Measurements from ENCODE around the gene RNFT2.

Gene RNFT2

DNA sequence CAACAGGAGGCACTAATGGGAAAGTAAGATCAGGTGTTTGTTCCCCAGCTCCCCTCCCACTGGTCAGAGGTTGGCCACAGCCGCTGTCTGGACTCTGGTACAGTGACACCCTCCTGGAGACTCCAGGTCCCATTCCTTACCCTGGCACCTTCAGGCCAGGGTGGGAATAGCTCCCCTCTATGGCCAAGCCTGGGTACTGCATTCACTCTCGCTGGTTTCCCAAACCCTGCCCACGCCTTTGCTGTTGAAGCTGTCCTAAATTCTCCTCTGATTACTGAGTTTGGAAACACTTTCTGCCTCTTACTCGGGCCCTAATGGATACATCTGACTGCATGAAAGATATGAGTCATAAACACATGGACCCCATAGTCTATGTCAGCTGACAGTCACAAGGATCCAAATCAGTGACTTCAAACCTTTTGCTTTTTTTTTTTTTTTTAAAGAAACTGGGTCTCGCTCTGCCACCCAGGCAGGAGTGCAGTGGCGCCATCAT lies 125.2 kb downstream of the RNFT2 start:
- peaks cover 8% of the 10 kb centered on the region for H3K4me1 ChIP-seq (ENCODE audit: control insufficient read depth, insufficient read depth, low read length)
- peaks cover 0 to 3% of the 10 kb centered on the region in 2 experiments; a peak in 1 of 3 replicates for H3K36me3 ChIP-seq (ENCODE audit: control insufficient read depth in 2 of 2, insufficient read depth in 1 of 2, low read length in 2 of 2)
- no peaks in the 10 kb centered on the region for H3K9me3 ChIP-seq (ENCODE audit: control insufficient read depth, insufficient read depth, low read depth, low read length)
- H3K4me3 ChIP-seq (ENCODE audit: low read depth, low read length): no peak overlapping the region
- ChIA-PET POLR2A (interaction anchor here (1.1 kb wide), 1 partner anchor 17 kb away, joined by 3 read pairs; no protein-coding TSS in a partner anchor), CTCF (interaction anchor here (0.6 to 2.6 kb wide), 25 partner anchors 11 to 1214 kb away, joined by 3 to 52 read pairs (median 3); partner anchors contain the start of gene HRK)
- H3K27ac ChIP-seq (ENCODE audit: extremely low read depth, low read depth, low read length): no peak overlapping the region
- peak; percentile 76 for TF ChIP-seq ZNF366 (tag by site-specific recombination; conservative IDR thresholded peaks at IDR 0.05)
- TF ChIP-seq ZNF266 (tag by site-specific recombination; IDR thresholded peaks at IDR 0.05; ENCODE audit: low read depth): no peak
- TF ChIP-seq, protein P1, sequence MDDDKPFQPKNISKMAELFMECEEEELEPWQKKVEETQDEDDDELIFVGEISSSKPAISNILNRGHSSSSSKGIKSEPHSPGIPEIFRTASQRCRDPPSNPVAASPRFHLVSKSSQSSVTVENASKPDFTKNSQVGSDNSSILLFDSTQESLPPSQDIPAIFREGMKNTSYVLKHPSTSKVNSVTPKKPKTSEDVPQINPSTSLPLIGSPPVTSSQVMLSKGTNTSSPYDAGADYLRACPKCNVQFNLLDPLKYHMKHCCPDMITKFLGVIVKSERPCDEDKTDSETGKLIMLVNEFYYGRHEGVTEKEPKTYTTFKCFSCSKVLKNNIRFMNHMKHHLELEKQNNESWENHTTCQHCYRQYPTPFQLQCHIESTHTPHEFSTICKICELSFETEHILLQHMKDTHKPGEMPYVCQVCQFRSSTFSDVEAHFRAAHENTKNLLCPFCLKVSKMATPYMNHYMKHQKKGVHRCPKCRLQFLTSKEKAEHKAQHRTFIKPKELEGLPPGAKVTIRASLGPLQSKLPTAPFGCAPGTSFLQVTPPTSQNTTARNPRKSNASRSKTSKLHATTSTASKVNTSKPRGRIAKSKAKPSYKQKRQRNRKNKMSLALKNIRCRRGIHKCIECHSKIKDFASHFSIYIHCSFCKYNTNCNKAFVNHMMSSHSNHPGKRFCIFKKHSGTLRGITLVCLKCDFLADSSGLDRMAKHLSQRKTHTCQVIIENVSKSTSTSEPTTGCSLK (tag by site-specific recombination; IDR thresholded peaks at IDR 0.05): no peak
- peak; percentile 34 for TF ChIP-seq ZNF654 (tag by site-specific recombination; IDR thresholded peaks at IDR 0.05; ENCODE audit: low read depth)
- TF ChIP-seq ZNF561 (tag by site-specific recombination; IDR thresholded peaks at IDR 0.05; ENCODE audit: borderline replicate concordance): no peak
- no peak for TF ChIP-seq ZNF138 (tag by site-specific recombination; IDR thresholded peaks at IDR 0.05; ENCODE audit: borderline replicate concordance)
- peak; percentile 60; the same call in 1 of the 2 replicates for TF ChIP-seq ZNF629 (tag by site-specific recombination; IDR thresholded peaks at IDR 0.05)
- TF ChIP-seq ZNF580 (tag by site-specific recombination; IDR thresholded peaks at IDR 0.05): peak; percentile 83
- TF ChIP-seq, protein P2, sequence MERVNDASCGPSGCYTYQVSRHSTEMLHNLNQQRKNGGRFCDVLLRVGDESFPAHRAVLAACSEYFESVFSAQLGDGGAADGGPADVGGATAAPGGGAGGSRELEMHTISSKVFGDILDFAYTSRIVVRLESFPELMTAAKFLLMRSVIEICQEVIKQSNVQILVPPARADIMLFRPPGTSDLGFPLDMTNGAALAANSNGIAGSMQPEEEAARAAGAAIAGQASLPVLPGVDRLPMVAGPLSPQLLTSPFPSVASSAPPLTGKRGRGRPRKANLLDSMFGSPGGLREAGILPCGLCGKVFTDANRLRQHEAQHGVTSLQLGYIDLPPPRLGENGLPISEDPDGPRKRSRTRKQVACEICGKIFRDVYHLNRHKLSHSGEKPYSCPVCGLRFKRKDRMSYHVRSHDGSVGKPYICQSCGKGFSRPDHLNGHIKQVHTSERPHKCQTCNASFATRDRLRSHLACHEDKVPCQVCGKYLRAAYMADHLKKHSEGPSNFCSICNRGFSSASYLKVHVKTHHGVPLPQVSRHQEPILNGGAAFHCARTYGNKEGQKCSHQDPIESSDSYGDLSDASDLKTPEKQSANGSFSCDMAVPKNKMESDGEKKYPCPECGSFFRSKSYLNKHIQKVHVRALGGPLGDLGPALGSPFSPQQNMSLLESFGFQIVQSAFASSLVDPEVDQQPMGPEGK (tag by site-specific recombination; IDR thresholded peaks at IDR 0.05): 0 out of 2 replicates have a peak, but pooled peaks have one; percentile 21
- TF ChIP-seq HIC1 (tag by site-specific recombination; IDR thresholded peaks at IDR 0.05): 0 out of 2 replicates have a peak, but pooled peaks have one; percentile 21
- TF ChIP-seq, protein P3, sequence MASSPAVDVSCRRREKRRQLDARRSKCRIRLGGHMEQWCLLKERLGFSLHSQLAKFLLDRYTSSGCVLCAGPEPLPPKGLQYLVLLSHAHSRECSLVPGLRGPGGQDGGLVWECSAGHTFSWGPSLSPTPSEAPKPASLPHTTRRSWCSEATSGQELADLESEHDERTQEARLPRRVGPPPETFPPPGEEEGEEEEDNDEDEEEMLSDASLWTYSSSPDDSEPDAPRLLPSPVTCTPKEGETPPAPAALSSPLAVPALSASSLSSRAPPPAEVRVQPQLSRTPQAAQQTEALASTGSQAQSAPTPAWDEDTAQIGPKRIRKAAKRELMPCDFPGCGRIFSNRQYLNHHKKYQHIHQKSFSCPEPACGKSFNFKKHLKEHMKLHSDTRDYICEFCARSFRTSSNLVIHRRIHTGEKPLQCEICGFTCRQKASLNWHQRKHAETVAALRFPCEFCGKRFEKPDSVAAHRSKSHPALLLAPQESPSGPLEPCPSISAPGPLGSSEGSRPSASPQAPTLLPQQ (tag by site-specific recombination; IDR thresholded peaks at IDR 0.05): peak; percentile 25; the same call in 1 of the 2 replicates
- no peak for TF ChIP-seq ZNF449 (tag by site-specific recombination; IDR thresholded peaks at IDR 0.05)
- TF ChIP-seq ZIC2 (tag by site-specific recombination; IDR thresholded peaks at IDR 0.05): no peak
- peak; percentile 27; the same call in 1 of the 2 replicates for TF ChIP-seq ZFHX2 (tag by site-specific recombination; conservative IDR thresholded peaks at IDR 0.05)
- TF ChIP-seq CTCF (tag by site-specific recombination; IDR thresholded peaks at IDR 0.05): peak; percentile 65
- TF ChIP-seq, protein P4, sequence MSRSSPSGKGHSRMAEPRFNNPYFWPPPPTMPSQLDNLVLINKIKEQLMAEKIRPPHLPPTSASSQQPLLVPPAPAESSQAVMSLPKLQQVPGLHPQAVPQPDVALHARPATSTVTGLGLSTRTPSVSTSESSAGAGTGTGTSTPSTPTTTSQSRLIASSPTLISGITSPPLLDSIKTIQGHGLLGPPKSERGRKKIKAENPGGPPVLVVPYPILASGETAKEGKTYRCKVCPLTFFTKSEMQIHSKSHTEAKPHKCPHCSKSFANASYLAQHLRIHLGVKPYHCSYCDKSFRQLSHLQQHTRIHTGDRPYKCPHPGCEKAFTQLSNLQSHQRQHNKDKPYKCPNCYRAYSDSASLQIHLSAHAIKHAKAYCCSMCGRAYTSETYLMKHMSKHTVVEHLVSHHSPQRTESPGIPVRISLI (tag by site-specific recombination; IDR thresholded peaks at IDR 0.05): peak; percentile 91
- TF ChIP-seq PRDM1 (tag by site-specific recombination; IDR thresholded peaks at IDR 0.05): peak; percentile 62
- peak; percentile 57; the same call in 1 of the 2 replicates for TF ChIP-seq ZBTB17 (tag by site-specific recombination; IDR thresholded peaks at IDR 0.05)
- TF ChIP-seq ZNF558 (tag by site-specific recombination; IDR thresholded peaks at IDR 0.05): 0 out of 2 replicates have a peak, but pooled peaks have one; percentile 16
- 0 out of 2 replicates have a peak, but pooled peaks have one; percentile 43 for TF ChIP-seq IKZF3 (tag by site-specific recombination; IDR thresholded peaks at IDR 0.05)
- TF ChIP-seq KLF8 (tag by site-specific recombination; IDR thresholded peaks at IDR 0.05): 0 out of 2 replicates have a peak, but pooled peaks have one; percentile 33
- 0 out of 2 replicates have a peak, but pooled peaks have one; percentile 32 for TF ChIP-seq ZNF639 (tag by site-specific recombination; IDR thresholded peaks at IDR 0.05)
